AG08395 (cell line): ENCODE measurements around the gene IGSF8.

ENCODE experiments used
- DNase-seq: peaks from one replicate; pipeline ENCODE4 v3.0.0; 2012; ENCODE audit warnings: mixed read lengths, low spot score

Gene IGSF8

DNA sequence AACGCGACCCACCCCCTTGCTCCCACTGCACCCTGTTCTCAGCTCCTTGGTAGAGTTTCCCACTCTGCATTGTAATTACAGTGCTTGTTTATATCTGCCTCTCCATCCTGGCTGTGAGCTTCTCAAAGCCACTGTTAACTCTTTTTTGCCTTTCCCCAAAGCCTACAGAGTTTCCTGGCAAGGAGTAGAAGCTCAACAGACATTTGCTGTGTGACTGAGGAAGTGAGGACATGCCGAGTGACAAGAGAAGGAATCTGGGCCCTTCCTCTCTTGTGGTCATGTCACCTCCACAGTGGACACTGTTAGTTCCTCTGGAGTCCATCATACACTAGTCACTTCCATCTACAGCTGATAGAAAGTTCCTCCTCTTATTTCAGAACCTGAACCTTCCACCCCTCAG is 6.1 kb upstream of the IGSF8 start:
- DNase-seq, result no peak

DNA sequence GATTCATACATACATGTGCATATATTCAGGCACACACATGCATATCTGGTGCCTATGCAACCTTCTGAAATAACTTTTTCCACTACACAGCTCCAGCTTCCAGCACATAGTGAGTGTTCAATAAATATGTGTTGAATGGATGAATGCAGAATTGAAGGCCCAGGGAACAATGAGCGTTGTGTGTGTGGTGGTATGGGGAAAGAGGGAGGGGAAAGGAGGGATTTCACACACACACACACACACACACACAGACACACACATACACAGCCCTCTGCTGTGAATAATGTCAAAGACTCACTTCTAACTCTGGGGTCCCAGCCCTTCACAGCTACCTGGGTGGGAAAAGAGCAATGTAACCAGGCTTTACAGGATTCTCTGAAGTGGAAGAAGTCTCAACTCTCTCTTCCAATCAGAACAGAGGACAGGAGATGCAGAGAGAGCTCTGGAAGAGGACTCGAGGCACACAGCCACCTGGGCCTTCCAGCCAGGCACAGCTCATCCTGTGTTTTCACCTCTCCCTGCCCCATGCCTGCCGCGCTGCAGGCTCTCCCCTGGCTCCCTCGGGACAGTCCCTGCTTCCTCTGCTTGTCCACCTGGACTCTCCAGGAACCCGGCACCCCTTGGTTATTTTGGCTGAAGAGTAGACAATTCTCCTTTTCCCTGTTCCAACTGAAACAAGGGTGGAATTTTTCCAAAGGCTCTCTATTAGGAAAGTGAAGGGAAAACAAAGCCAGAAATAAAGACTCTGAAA is 5.4 kb upstream of the IGSF8 start:
- no peak for DNase-seq

DNA sequence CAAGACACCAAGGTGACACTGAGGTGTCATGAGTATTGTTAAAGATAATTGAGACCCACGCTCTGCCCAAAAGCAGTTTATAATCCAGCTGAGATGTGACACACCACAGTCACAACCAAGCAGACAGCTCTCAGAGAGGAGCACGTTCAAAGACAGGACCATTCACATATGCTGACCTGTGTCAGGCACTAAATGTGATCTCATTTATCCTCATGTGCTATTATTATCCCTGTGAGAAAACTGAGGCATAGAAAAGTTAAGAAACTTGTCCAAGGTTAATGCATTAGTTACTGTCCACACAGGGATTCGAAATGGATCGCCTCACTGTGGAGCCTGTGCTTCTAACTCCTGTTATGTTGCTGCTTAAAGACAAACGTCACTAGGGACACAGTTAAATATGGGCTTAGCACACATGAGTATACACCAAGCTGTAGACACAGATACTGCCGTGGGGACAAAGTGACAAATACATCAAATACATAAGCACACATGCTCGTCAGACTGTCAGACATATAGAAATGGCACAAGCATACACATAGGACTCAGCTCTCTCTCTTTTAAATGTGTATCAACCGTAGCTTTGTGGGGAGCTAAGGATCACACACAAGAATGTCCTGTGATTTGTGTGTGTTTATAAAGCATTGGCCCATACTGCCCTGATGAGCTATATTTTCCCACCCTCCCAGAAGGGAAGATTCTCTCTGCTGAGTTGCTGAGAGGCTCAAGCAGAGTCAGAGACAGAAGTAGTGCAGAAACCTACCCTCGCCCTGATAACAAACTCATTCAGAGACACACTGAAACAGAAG is 3.5 kb upstream of the IGSF8 start:
- no peak for DNase-seq

DNA sequence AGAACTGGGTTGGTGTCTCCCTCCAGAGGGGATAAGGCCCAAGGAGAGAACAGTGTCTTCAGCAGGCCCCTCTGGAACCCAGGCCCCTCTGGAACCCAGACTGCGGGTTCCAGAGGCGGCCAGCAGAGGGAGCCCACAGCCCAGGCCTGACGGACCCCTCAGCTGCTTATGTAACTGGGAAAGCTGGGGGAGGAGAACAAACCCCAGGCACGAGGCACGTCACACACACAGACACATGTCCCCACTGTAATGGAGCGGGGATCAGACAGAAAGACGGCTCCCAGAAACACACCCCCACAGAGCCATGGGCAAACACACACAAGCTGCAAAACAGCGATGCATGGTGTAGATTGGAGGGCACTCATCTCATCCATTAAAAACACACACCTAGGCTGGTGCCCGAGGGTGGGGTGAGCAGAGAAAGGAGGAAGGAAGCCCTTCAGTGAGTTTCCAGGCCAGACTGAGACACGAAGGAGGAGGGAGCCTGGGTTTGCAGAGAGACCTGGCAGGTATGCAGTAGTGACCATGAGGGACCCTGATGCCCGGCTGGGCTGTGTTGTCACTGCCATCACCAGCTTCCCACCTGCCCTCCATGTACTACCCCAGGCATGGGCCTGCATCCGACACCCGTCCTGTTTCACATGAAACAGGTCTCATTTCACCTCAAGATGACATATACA is 2.8 kb upstream of the IGSF8 start:
- peak; percentile 93 for DNase-seq

DNA sequence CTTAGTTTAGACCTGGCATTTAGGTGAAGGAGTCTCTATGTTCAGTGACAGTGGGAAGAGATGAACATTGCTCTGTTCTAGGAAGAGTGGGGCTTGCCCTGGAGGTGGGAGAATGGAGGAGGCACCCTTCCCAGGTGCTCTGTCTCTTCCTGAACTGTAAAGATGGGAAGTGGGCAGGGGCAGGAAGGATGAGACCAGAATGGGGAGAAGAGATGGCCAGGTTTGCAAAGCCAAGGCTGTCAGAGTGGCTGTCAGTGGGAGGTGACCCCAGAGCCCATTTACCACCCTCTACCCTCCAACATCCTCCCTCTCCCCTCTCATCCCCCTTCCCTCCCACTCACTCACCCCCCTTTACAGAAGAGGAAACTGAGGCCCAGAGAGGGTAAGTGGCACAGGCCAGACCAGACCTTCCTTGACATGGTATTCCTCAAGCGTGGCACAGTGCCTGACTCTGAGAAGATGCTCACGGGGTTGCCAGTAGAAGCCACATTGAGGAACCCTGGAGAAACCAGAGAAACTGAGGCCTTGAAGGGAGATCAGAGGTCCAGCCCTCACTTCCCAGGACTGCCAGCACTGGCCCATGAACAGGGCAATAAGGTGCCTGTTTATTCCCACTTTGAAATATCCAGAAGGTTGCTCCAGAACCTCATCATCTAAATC is 1.4 kb upstream of the IGSF8 start:
- DNase-seq, result no peak

DNA sequence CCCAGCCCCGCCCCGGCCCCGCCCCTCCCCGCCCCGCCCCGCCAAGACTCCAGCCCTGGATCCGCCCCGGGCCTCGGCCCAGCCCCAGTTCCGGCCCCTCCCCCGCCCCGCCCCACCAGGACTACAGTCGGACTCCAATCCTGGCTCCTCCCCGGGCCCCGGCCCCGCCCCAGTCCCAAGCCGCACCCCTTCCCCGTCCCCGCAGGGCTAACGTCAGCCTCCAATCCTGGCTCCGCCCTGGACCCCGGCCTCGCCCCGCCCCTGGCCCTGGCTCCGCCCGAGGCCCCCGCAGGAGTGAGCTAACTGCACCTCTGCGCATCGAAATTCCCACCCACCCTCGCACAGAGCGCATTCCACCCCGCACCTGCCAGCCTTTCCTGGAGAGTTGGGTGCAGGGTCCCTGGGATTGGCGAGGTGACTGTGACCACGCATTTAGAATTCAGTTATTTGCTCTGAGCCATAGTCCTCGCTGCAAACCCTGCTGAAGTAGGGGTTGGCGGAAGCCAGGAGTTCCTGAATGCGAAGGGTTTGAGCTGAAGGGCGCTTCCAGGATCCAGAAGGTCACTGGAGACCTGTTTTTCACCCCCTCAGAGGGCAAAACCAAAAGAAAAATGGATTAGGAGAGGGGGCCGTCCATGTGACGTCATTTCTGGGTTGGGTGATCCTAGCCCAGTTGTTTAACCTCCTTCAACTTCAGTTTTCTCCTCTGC is 588 bp upstream of the IGSF8 start:
- DNase-seq, result peak; percentile 99

DNA sequence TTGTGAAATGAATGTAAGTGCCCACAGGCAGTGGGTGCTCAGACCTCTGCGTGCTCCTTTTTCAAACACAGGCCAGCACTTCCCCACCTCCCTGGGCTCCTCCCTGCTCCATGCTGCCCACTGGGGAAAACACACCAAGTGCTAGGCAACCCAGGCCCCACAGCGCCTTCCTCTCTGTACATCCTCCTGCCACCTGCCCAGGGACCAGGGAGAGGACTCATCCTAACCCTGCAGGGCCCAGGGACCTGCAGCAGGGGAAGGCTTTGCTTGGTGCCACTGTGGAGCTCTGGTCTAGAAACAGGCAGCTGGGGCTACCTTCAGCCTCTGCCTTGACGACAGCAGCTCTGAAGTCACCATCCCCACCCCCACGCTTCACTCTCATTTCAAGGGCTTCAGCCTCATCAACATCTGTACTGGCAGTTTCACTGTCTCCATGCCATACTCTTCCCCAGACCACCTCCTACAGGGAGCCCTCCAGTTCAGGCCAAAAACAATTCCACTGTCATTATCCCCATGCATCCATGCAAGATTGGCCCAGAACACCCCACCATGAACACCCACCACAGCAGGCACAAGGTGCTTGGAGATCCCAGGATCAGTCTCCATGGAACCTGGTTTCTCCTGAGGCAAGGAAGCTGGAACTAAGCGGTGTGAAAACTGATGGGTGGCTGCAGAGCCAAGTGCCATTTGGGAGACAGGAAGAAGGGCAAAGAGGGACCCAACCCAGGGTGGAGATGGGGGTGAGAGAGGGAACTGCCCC is 1.1 kb downstream of the IGSF8 start:
- DNase-seq, result no peak

DNA sequence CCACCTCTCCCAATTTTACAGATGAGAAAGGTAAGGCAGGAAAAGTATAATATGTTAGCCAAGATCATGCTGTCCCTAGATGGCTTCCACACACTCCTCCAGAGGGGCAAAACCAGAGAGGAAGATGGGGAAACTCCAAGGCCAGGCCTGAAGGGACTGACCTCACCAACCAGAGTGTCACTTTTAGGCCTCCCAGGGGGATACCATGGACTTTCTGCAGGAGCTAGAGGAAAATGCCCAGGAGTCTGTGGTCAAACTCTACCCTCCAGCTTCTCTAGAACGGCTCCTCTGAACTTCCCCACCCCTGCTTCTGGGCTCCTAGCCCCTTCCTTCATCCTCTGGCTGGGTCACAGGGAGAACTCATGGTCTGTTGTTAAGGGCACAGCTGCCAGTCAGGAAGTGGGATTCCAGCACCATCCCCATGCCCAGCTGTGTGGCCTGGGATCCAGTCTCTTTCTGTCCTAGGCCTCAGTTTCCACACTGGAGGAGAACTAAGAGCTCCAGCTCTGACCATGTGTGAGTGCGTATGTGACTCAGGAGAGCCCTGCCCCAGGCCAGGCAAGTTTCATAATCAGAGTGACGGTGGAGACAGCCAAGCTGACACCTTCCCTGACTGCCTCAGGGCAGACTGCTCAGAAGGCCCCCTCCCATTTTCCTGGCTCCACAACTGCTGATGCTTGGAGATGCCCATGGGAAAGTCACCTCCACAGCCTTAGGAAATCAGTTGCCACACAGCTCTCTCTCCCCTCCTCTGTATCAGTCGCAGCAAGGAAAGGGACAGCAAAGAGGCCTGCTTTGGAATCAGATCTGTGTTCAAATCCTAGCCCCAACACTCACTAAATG is 1.9 kb downstream of the IGSF8 start:
- DNase-seq, result peak; percentile 58

DNA sequence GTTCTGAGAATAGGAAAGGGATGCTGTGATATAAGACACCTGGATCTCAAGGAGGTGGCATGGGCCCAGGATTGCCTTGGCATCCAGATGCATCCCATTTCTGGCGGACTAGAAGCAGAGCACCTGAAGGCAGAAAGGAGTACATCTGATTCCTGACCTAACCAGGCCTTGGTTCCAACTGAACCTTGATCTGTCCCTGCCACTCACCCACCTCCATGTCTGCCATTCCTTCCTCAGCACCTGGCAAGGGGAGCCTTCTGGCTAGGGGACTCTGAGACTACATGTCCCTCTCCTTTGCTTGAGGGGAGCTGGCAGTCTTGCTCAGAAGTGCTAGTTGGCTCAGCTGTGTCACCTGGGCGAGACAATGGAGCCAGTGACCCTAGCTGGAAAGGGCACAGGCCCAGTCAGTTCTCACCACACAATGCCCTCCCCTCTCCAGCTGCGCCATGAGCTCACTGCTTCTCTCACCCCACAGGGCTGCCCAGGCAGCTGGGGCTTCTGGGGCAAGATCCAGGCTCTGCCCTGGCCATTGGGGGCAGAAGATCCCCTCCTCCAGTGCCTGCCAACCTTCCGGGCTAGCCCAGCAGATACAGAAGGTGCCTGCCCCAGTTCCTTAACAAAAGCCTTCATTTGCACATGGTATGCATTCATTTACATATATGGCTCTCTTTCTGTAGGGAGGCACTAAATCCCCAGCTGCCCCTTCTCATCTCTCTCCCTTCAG is 2.9 kb downstream of the IGSF8 start:
- DNase-seq, result no peak

DNA sequence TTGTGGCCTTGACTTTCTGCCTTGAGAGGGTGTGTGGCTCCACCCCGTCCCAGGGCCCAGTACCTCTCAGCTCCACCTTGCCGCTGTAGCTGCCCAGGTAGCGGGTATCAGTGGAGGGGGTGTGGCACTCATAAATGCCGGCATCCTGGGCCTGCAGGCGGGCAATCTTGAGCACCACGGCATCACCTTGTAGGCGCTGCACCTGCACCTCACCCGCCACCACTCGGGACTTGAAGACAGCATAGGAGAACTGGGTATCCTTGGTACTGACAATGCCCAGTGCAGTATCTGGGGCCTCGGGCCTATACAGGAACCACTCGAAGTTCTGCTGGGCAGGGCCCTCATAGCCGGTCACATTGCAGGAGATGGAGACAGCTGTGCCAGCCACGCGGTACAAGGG is 3.6 kb downstream of the IGSF8 start:
- DNase-seq, result no peak

DNA sequence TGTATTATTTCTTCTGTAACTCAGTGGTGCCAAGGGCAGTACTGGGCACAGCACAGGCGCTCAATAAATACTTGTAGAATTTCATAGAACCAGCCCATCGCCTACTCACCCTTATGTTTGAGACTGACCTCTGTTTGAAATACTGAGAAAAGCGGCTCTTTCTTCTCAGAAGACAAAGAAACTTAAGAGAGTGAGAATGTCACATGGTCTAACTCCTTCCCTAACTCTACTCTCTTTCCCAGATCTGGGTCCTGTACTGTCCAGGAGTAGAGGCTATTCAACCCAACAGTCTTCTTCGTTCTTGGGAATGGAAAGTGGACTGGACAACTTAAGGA is 4.2 kb downstream of the IGSF8 start:
- DNase-seq, result no peak

DNA sequence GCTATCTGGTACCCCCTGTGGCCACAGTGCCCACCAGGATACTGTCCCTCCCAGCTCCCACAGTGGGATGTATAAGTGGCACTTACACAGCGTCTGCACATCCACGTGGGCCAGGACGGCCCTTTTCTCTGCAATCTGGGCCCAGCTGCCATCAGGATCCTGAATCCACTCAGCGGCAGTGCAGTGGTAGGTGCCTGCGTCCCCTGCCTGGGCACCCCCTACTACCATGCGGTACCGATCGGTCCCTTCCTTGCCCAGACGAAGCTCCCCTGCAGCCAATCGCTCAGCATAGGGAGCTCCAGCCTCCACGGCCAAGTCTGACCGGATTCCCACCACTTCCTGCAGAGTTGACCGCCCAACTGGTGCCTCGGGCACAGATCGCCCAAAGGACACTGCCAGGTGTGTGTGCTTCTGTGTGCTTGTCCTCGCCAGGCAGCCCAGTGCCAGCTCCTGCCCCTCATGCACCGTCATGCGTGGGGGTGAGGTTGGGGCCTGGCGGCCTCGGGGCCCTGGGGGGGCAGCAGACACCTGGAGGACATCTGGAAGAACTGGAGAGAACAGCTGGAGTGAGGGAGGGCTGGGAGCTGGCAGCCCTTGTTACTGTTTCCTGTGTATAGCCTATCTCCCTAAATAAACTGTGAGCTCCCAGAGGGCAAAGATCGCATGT is 4.7 kb downstream of the IGSF8 start:
- no peak for DNase-seq

DNA sequence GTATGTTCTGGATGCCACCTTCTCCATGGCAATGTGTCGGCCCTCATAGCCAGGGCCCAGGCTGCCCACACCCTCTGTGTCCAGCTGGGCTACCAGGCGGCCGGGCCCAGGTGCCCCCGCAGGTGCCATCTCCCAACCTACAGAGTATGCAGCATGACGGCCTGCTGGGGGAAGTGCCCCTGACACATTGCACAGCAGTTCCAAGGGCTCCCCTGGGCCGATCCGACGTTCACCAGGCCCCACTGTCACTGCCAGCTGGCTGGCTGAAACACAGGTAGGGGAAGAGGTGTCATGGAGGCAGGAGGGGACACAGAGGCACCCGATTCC is 5.4 kb downstream of the IGSF8 start:
- no peak for DNase-seq

DNA sequence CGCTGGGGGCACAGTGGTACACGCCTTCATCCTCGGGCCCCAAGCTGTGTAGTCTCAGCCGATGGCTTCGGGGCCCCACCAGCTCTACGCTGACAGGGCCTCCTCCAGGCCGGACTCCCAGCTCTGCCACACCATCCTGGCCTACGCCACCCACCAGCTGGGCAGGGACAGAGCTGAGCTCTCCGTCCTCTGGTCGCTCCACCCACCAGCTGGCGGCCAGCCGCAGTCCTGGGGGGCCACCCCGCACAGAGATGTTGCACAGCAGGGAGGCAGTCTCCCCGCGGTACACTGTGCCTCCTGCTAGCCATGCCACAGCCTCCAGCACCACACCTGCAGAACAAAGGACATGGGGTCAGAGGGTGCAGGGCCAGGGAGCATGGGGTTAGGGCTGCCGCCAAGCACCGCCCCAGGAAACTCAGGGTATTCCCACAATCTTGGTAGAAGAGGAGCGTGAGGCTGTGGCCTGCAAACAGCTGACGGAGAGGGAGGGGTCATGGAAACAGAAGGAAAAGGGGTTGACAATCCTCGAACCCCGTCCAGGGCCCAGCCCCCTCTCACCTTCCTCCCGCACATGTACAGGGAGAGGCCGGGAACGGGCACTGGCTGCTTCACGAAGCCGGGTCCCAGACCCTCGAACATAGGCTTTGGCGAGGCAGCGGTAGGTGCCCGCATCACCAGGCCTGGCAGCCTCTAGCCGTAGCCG is 5.9 kb downstream of the IGSF8 start:
- no peak for DNase-seq

DNA sequence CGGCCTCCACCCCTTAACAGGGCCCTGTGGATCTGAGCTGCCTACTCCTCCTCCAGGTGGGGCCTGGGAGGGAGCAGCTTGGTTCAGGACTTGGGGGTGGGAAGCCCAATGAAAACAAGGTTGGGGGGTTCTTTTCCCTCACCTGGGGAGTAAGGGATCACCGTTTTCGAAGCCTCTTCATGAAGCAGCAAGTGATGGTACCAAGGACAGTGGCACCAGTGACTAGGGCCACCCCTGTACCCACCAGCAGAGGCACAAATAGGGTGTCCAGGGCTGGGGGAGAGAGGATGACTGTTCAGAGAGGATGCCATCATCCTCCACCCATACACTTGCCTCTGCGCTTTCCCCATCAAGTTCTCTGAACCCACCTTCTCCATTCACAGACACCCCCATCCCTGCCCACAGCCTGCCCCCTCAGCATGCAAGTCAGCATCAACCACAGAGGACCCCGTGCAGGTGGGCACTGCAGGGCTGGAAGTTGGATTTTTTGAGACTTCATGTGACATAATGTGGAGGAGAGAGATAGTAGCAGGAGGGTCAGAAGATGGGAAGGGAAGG is 6.7 kb downstream of the IGSF8 start:
- DNase-seq, result no peak

DNA sequence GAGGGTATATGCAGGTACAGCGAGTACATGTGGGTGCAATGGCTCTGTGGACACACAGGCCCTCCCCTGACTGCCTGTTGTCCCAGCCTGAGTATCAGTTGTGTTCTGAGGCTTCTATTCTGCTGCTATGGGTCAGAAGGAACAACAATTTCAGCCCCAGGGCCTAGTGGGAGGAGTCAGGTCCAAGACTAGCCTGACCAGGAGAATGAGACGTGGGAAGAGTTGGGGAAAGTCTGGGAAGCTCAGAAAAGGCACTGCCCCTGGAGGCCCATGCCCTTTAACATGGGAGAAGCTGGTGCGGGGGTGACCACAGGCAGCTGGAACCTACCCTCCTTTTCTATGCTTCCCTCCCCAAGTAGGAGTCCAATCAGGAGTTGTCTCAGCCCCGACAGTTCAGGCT is 7.7 kb downstream of the IGSF8 start:
- DNase-seq, result no peak

DNA sequence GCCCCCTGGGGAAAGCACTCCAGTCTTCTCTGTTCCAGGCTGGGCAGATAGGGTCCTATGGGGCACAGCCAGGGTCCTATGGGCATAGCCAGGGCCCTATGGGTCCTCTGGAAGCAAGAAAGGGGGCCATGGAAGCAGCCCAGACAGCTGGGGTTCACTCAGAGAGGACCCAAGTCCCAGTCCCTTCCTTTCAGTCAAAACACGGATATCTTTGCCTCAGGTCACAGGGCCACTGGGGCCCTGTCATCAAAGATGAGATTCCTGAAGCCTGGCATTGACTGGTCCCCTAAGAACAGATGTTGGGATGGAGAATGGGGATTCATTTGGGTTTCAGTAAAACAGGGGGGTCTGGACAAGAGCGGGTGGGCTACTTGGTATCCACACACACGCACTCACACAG is 8.5 kb downstream of the IGSF8 start:
- no peak for DNase-seq

DNA sequence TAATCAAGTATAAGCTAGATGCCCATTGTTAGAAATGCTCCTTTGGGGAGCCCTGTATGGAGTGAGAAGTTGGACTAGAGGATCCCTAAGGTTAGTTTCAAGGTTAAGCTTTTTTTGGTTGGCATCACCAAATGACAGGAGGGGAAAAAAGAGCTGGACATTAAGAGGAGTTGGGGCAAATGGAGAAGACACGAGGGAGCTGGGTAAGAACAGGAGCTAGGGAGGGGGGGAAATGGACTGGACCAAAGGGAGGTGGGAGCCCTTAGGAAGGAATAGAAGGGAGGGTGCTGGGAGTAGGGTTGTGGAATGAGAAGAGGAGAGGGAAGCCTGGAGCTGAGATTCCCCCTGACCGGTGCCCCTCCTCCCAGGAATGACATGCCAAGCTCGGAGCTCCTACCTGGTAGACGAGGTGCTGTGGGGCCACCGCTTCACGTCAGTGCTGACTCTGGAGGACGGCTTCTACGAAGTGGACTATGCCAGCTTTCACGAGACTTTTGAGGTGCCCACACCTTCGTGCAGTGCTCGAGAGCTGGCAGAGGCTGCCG is 11.2 kb downstream of the IGSF8 start:
- DNase-seq, result no peak
